ENCODE measurements around the gene RAB4B.
"Not testable (repeated sequence)": the region's sequence is repeated elsewhere in the genome, so short reads cannot be mapped to it uniquely, and the experiment has no call there.

The RAB4B gene

DNA sequence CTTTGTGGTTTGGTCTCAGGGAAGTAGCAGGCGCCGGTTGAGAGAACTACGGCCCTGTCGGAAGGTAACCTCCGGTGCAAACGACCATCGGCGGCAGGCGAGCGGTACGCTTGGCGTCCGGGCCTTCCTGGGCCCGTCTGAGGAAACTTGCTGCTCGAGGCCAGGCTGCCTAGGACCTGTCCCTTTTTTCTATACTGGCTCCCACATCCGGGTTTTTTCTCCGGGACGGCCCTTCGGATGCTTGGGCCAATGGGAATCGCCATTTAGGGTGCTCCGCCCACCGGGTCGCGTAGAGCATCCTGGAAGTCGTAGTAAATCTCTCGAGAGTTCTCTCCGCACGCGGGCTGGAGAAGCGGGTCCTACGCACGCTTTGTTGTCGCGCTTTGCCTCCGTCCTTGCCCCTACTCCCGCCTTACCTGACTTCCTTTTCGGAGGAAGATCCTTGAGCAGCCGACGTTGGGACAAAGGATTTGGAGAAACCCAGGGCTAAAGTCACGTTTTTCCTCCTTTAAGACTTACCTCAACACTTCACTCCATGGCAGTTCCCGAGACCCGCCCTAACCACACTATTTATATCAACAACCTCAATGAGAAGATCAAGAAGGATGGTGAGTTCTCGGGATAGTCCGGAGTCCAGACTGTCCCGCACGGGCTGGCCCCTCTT is 27.0 kb upstream of the RAB4B start, which contains the start of gene SNRPA:
TSS of gene SNRPA (plus strand) at position 330 of the 664 bp plus-strand sequence. CDS start at position 536, 206 bp downstream.
- peak; percentile 98 for DNase-seq

DNA sequence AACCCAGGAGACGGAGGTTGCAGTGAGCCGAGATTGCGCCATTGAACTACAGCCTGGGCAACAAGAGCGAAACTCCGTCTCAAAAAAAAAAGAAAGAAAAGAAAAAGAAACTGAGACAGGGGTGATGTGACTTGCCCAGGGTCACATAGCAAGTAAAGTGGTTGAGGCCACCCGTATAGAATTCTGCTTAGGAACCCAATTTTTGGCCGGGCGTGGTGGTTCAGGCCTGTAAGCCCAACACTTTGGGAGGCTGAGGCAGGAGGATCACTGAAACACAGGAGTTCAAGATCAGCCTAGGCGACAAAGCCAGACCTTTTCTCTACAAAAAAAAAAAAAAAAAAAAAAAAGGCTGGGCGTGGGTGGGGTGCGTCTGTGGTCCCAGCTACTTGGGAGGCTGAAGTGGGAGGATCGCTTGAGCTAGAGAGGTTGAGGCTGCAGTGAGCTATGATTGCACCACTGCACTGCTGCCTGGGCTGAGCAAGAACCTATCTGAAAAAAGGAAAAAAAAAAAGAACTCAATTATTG is 25.7 kb upstream of the RAB4B start:
- DNase-seq: no peak

DNA sequence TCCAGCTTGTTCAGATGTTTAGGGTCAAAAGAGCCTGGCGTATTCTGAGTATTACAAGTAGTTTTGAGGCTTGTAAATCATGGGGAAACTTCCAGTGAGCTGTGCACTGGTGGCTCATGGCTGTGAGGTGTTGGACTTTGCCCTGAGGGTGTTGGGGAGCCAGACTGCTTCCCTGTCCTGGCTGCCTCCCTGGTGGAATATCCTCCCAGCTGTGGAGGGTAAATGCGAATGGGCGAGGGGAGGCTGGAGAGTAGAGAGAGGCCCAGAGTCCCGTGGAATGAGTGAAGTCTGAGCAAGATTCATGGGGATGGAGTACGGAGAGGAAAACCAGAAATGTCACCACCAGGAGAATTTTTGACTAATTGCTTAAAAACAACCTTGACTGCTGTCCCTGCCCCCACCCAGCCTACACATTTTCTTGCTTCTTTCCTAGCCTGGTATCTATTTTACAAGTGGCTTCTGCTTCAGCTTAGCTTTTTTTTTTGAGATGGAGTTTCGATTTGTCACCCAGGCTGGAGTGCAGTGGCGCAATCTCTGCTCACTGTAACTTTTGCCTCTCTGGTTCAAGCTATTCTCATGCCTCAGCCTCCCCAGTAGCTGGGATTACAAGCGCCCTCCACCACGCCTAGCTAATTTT is 23.3 kb upstream of the RAB4B start:
- no peak for DNase-seq

DNA sequence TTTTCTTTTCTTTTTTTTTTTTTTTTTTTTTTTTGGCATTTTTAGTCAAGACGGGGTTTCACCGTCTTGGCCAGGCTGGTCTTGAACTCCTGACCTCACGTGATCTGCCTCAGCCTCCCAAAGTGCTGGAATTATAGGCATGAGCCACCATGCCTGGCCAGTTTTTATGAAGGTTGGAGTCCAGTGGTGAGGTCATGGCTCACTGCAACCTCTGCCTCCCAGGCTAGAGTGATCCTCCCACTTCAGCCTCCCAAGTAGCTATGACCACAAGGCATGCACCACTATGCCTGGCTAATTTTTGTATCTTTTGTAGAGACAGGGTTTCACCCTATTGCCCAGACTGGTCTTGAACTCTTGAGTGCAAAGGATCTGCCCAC is 22.8 kb upstream of the RAB4B start:
- DNase-seq: no peak

DNA sequence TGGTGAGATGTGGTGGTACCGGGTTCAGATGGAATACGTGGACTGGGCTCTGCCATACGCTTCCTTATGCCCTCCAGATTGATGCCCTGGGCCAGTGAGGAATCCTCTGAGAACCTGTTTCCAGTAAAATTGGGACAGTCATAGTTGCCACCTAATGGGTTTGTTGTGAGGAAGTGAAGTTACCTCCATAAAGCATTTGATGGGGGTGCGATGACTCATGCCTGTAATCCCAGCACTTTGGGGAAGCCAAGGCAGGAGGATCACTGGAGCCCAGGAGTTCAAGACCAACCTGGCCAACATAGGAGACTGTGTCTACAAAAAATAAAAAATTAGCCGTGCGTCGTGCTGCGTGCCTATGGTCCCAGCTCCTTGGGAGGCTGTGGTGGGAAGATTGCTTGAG is 22.3 kb upstream of the RAB4B start:
- DNase-seq: no peak

DNA sequence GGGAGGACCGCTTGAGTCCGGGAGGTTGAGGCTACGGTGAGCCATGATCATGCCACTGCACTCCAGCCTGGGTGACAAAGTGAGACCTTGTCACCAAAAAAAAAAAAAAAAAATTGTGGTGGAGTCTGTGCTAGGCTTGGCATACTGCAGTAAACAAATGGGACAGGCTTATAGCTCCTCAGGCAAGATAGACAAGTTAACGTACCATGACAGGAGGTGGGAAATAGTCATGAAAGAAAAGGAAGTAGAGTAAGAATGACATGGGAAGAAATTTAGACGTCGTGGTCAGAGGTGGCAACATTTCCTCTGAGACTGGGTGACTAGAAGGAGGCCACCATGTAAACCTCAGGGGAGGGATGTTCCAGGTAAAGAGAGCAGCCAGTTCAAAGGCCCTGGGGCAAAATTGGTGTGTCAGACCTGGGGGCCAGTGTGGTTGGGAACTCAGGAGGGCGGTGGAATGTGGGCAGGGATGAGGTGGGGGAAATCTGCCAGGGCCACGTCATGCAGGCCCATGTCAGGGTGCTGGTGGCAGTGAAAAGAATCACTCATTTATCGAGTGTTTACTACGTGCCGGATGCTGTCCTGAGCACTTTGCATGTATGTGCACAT is 21.4 kb upstream of the RAB4B start:
- no peak for DNase-seq

DNA sequence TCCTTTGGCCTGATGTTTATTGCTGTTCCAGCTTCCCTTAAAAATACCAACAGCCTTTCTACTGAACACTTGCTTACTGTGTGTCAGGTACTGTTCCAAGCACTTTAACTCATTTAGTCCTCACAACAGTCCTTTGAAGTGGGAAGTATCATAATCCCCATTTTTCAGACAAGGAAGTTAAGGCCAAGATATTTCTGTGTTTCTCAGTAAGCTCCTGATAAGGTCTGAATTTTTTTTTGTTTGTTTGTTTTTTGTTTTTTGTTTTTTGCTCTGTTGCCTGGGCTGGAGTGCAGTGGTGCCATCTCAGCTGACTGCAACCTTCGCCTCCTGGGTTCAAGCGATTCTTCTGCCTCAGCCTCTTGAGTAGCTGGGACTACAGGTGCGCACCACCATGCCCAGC is 19.6 kb upstream of the RAB4B start:
- DNase-seq: no peak

DNA sequence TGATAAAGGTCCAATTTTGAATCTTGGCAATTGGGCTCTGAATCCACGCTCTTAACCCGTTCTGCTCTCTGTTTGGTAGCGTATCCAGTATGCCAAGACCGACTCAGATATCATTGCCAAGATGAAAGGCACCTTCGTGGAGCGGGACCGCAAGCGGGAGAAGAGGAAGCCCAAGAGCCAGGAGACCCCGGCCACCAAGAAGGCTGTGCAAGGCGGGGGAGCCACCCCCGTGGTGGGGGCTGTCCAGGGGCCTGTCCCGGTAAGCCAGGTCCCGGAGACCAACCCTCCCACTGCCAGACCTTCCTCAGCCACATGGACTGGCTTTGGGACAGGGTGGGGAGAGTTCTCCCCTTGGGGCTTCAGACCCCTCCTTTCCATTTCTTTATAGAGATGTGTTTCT is 18.7 kb upstream of the RAB4B start:
- no peak for DNase-seq

DNA sequence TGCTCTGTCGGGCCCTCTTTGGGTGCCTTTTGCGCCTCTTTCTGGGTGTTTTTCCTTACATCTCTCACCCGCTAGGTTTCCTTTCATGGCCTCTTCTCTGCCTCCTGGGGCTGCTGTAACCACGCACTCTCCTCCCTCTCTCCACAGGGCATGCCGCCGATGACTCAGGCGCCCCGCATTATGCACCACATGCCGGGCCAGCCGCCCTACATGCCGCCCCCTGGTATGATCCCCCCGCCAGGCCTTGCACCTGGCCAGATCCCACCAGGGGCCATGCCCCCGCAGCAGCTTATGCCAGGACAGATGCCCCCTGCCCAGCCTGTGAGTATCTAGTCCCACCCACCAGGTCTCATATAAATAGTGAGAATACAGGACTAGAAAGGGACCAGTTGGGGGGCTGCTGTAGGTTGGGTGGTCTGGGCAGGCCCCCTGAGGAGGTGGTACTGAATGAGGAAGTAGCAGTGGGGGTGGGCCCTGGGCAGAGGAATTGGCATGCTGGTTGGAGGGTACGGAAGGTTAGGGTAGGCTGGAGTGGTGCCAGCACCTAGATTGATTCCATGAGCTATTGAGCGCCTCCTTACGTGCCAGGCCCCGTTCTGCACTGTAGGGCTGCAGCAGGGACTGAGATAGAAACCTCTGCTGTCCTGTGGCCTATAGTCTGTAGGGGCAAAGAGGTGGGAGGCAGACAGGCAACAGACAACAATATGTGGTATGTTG is 15.1 kb upstream of the RAB4B start:
- DNase-seq: no peak

DNA sequence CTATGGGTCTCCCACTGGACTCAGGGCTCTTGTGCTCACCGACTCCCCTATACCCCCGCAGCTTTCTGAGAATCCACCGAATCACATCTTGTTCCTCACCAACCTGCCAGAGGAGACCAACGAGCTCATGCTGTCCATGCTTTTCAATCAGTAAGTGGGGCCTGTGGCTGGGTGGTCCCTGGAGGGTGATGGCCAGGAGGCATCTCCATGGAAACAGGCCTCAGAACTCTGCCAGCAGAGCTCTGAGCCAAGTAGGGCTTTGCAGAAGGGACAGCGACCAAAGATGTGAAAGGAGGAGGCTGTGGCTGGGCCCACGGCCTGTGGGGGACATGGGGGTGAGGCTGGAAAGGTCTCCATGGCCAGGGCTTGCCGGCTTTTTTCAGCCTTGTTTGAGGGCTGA is 14.5 kb upstream of the RAB4B start:
- DNase-seq: no peak

DNA sequence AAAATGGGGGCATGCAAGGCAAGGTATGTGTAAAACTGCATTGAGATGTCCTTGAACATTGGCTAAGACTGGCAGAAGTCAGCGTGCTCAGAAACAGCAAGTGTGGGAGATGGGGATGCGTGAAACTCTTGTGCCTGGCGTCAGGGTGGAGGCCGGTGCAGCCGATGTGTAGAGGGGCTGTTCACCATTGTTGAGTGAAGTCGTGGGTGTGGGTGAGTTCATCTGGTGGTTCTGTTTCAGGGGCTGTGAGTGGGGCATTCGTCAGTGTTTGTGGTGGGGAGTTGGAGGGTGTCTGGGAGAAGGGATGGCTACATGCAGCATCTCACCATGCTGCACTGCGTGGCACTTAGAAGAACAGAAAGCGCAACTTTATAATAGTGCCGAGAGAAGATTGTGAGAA is 14.1 kb upstream of the RAB4B start:
- no peak for DNase-seq

DNA sequence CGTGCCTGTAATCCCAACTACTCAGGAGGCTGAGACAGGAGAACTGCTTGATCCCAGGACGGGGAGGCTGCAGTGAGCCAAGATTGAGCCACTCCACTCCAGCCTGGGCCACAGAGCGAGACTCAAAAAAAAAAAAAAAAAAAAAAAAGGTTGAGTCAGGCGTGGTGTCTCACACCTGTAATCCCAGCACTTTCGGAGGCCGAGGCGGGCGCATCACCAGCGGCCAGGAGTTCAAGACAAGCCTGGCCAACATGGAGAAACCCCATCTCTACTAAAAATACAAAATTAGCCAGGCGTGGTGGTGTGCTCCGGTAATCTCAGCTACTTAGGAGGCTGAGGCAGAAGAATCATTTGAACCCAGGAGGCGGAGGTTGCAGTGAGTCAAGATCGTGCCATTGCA is 11.7 kb upstream of the RAB4B start:
- not testable (repeated sequence) for DNase-seq

DNA sequence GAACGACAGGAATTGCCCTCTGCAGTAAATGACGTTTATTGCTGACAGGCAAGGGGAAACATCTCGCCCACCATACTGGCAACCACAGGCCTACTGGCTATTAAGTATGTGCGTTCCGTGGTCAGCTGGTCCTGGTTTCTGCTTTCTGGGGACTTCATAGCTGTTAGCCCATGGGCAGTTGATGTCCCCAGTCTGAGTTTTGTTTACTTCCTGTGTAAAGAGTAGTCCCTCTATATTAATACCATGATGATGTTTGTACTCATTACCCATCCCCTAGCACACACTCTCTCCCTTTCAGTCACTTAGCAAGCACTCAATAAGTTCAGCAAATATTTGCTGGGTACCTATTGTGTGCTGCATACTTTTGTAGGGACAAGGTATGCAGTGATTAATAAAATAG is 9.2 kb upstream of the RAB4B start:
- no peak for DNase-seq

DNA sequence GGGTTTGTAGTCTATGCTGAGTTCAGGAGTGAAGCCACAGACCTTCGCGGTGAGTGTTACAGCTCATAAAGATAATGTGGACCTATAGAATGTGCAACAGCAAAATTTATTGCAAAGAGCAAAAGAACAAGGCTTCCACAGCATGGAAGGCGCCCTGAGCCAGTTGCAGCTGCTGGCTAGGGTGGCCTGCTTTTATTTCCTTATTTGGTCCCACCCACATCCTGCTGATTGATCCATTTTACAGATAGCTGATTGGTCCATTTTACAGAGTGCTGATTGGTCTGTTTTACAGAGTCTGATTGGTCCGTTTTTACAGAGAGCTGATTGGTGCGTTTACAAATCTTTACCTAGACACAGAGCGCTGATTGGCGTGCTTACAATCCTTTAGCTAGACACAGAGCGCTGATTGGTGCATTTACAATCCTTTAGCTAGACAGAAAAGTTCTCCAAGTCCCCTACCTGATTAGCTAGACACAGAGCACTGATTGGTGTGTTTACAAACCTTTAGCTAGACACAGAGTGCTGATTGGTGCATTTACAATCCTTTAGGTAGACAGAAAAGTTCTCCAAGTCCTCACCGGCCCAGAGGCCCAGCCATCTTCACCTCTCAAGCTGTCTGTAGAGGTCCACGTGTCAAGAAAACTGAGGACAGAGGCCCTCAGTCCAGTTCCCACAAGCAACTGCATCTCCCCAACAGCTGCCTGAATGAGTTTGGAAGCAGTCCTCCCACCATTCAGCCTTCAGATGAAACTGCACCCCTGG is 6.8 kb upstream of the RAB4B start:
- peak; percentile 5 for DNase-seq

DNA sequence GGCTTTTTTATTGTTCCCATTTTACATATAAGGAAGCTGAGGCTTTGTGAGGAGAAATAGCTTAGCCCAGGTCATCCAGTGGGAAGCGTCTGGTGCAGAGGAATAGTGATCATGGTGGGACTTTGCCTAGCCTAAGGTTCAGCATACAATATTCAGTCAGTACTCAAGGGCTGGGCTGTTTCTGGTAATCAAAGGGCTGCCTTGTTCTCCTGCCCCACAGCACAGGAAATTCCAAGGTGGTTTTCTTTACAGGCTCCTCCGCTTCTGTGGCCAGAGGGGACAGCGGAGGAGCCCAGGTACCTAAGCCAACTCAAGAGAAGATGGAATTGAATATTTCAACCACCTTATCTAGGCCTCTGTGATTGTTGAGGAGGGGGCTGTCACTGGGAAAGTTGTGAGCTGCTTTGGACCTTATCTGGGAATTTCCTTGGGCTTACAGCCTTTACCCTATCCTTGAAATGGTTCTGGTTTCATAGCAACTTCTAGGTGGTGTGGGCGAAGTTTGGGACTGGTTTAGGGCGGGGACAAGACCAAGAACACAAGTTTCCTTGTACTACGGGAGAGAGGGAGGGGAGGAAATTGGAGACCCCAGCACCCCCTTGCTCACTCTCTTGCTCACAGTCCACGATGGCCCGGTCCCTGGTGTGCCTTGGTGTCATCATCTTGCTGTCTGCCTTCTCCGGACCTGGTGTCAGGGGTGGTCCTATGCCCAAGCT is 3.0 kb upstream of the RAB4B start, which contains the start of gene MIA:
TSS of gene MIA (plus strand) at position 606 of the 716 bp plus-strand sequence. CDS start at position 628, 22 bp downstream.
- no peak for DNase-seq

DNA sequence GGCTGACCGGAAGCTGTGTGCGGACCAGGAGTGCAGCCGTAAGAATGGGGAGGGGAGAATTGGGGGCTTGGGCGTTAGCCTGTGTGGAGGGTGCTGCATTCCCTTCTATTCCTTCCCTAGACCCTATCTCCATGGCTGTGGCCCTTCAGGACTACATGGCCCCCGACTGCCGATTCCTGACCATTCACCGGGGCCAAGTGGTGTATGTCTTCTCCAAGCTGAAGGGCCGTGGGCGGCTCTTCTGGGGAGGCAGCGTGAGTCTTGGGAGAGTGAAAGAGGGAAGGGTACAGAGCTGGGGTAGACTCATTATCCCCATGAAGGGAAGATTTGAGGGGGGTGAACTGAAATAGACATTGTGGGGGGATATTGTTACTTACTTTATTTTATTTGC is 2.4 kb upstream of the RAB4B start:
- no peak for DNase-seq

DNA sequence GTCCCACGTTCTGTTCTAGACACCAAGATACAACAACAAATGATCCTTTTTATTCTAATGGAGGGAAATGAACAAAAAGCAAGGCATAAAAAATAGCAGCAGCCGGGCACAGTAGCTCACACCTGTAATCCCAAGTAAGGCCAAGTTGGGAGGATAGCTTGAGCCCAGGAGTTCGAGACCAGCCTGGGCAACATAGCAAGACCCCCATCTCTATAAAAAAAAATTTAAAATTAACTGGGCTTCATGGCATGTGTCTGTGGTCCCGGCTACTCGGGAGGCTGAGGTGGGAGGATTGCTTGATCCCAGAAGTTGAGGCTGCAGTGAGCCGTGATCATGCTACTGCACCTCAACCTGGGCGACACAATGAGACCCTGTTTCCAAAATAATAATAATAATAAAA is 1.7 kb upstream of the RAB4B start:
- no peak for DNase-seq

DNA sequence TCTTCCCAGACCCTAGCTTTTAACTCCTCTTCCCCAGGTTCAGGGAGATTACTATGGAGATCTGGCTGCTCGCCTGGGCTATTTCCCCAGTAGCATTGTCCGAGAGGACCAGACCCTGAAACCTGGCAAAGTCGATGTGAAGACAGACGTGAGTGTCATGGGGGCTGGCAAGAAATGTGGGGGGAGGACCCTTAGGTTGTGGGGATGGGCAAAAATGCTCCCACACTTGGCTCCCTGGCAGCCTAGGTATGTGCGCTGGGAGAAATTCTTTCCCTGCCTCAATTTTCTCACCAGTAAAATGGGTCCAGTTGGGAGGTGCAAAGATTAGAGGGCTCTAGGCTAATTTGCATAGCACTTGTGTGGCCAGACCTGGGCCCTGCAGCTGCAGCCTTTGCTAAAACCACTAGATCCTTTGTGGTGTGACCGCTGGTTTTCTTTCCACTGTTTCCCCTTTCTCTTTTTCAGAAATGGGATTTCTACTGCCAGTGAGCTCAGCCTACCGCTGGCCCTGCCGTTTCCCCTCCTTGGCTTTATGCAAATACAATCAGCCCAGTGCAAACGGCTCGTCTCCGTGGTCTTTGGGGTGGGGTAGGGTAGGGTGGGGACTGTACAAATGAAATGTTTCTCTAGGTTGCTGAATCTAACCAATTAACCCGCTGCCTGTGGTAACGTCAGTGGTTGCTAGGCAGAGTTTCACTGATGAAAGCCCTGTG is 959 bp upstream of the RAB4B start:
- DNase-seq: peak; percentile 67

DNA sequence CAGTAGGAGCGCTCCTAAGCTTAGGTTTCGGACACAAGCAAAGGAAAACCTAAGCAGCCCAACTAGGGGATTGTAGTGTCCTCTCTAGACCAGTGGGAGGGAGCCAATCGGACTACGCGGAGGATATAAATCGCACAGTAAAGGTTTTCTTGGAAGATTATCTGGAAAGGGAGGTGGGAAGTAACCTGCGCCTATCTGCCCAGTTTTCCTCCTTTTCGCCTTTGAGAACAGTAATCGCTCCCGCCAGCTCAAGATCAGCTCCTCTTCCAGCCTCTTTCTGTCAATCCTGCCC is 456 bp upstream of the RAB4B start:
- no peak for DNase-seq

DNA sequence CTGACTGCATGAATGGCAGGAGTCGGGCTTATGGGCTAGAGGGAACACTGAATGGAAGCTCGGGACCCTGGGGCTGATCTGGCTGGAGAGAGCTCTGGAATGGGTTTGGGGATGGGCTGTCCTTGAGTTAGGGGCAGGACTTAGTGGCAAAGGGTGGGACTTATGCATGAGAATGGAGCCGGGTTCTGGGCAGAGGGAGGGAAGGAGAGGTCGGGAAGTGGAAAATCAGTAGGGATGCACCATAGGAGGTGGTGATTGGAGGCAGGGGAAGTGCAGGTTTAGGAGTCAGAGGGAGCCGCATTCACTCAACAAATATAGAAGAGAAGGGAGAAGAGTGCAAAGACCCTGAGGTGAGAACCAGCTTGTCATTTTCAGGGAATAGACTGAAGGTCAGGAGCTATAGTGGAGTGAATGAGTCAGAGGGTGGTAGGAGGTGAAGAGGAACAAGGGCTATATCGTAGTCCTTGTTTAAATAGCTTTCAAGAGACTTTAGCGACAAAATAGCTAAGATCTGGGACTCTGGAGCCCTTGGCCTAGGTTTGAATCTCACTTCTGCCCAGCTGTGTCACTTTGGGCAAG is 748 bp downstream of the RAB4B start:
- DNase-seq: no peak

DNA sequence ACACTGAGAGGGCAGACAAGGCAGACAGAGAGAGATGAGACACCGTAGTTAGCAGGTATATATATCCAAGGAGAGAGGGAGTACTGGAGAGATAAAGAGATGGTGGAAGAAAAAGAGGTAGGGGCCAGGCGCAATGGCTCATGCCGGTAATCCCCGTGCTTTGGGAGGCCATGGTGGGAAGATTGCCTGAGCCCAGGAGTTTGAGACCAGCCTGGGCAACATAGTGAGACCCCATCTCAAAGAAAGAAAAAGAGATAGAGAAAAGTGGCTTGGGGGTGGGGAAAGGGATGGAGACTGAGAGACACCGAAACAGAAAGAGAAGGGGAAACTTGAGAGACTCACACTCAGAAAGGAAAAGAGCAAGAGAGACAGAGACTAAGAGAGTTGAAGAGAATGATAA is 2.5 kb downstream of the RAB4B start:
- no peak for DNase-seq

Data from NCI-H2171 (cell line).